HCT116 (cell line): ENCODE results near the gene CLEC4A. TPM values are rescaled to one million over a fixed set of nuclear protein-coding genes. Genes with fewer than 3 reads are reported as not detected.

Experiments
- ATAC-seq: fragments of 200-7000 bp; cut with Tn5 transposase; 2 replicates; pipeline ENCODE4 v1.9.1; 2020; ENCODE audit warnings: mild to moderate bottlenecking, moderate library complexity
- BruUV-seq: library from RNA; stranded (reverse); fragments of 400-500 nt; replicated peaks from 2 replicates; lab custom pipeline; 2021; lab: Mats Ljungman, UMichigan
- CTCF ChIA-PET: fragments of 300-600 bp; sonication (Branson Sonifier 250); formaldehyde crosslinking; loops from one replicate; lab custom pipeline; 2021; ENCODE audit warnings: antibody characterized with exemption; lab: Charles Lee
- POLR2A ChIA-PET: fragments of 300-600, 350-600 bp; sonication (Branson Sonifier 250); formaldehyde crosslinking; loops from one replicate; lab custom pipeline; 2021; ENCODE audit warnings: antibody characterized with exemption; lab: Charles Lee
- RAD21 ChIA-PET, 2 experiments: fragments of 300-600 bp; sonication (Branson Sonifier 250); formaldehyde crosslinking; loops; one replicate each; lab custom pipeline; 2023; ENCODE audit warnings: low total read pairs in 2 of 2; ENCODE audit not compliant: uncharacterized antibody in 2 of 2, unreplicated experiment in 2 of 2, low non-redundant PET in 1 of 2; lab: Charles Lee
- DNase-seq: peaks from one replicate; pipeline ENCODE4 v3.0.0-alpha.2; 2010; ENCODE audit warnings: low read depth, low spot score
- H2AFZ ChIP-seq: fragments of 200-600 bp; shearing (Covaris generic), sonication (generic); 2 replicates; pipeline ENCODE4 v1.6.1; 2017; ENCODE audit warnings: low read depth, mixed run types, mixed read lengths, antibody characterized with exemption, low read length; ENCODE audit not compliant: poor library complexity, severe bottlenecking
- H3K27ac ChIP-seq: 2 replicates; pipeline ENCODE4 v1.5.1; 2012; ENCODE audit warnings: low read depth, low read length
- H3K27me3 ChIP-seq: fragments of 200-600 bp; sonication (generic); 2 replicates; pipeline ENCODE4 v1.6.1; 2016; ENCODE audit warnings: mixed run types, low read length, mixed read lengths; ENCODE audit not compliant: insufficient read depth
- H3K36me3 ChIP-seq, 2 experiments: fragments of 200-500 bp in 1 of 2; fragments of 200-600 bp in 1 of 2; sonication (Bioruptor generic) in 1 of 2; sonication (generic) in 1 of 2; 2 replicates each; pipeline versions ENCODE4 v1.5.1 to v1.6.1; 2014 to 2016; ENCODE audit warnings: low read length in 2 of 2, inconsistent platforms in 1 of 2, mixed read lengths in 1 of 2, mixed run types in 1 of 2; ENCODE audit not compliant: insufficient read depth in 2 of 2, control insufficient read depth in 1 of 2
- H3K4me1 ChIP-seq, 2 experiments: fragments of 200-600 bp in 1 of 2; sonication (generic) in 1 of 2; 2 replicates each; pipeline versions ENCODE4 v1.5.1 to v1.6.1; 2012 to 2017; ENCODE audit warnings: low read length in 2 of 2, inconsistent platforms in 1 of 2, mild to moderate bottlenecking in 1 of 2, mixed read lengths in 1 of 2, mixed run types in 1 of 2, moderate library complexity in 1 of 2; ENCODE audit not compliant: insufficient read depth in 2 of 2, control insufficient read depth in 1 of 2
- H3K4me2 ChIP-seq: fragments of 200-600 bp; sonication (generic); 2 replicates; pipeline ENCODE4 v1.6.1; 2017; ENCODE audit warnings: mixed run types, low read length, mixed read lengths
- H3K4me3 ChIP-seq, 2 experiments: fragments of 200-600 bp in 1 of 2; sonication (generic) in 1 of 2; replicated peaks in 1 of 2; 2 replicates each; pipeline ENCODE4 v1.5.1; 2011 to 2016; ENCODE audit warnings: low read length in 2 of 2, control low read depth in 1 of 2, low read depth in 1 of 2, mild to moderate bottlenecking in 1 of 2, mixed read lengths in 1 of 2, mixed run types in 1 of 2
- H3K79me2 ChIP-seq: fragments of 200-600 bp; sonication (generic); 2 replicates; pipeline ENCODE4 v1.6.1; 2017; ENCODE audit warnings: mild to moderate bottlenecking, mixed run types, low read length, moderate library complexity, mixed read lengths; ENCODE audit not compliant: insufficient read depth
- H3K9ac ChIP-seq: fragments of 200-600 bp; sonication (generic); 2 replicates; pipeline ENCODE4 v1.6.1; 2016; ENCODE audit warnings: low read length, mixed read lengths
- H3K9me2 ChIP-seq: fragments of 200-600 bp; sonication (generic), shearing (Covaris generic); 2 replicates; pipeline ENCODE4 v1.6.1; 2017; ENCODE audit warnings: mixed run types, mild to moderate bottlenecking, moderate library complexity; ENCODE audit not compliant: insufficient read depth
- H3K9me3 ChIP-seq, 2 experiments: fragments of 200-500 bp in 1 of 2; fragments of 200-600 bp in 1 of 2; sonication (Bioruptor generic) in 1 of 2; sonication (generic) in 1 of 2; 2 replicates each; pipeline ENCODE4 v1.6.1; 2014 to 2017; ENCODE audit warnings: low read length in 2 of 2, mixed read lengths in 2 of 2, inconsistent platforms in 1 of 2, low read depth in 1 of 2, mild to moderate bottlenecking in 1 of 2, mixed run types in 1 of 2, moderate library complexity in 1 of 2; ENCODE audit not compliant: control insufficient read depth in 1 of 2, insufficient read depth in 1 of 2
- H4K20me1 ChIP-seq: fragments of 200-600 bp; sonication (generic), shearing (Covaris generic); 2 replicates; pipeline ENCODE4 v1.6.1; 2017; ENCODE audit warnings: mixed run types, mild to moderate bottlenecking, moderate library complexity; ENCODE audit not compliant: insufficient read depth
- CBX3 ChIP-seq: IDR thresholded peaks from 2 replicates; pipeline ENCODE4 v1.6.1; 2012; ENCODE audit warnings: low read depth
- CEBPB ChIP-seq: IDR thresholded peaks from 2 replicates; pipeline ENCODE4 v1.6.1; 2012; ENCODE audit warnings: low read depth
- ELF1 ChIP-seq: IDR thresholded peaks from 2 replicates; pipeline ENCODE4 v1.6.1; 2012; ENCODE audit warnings: low read depth, borderline replicate concordance
- EZH2 ChIP-seq: fragments of 200-600 bp; sonication (generic); IDR thresholded peaks from 2 replicates; pipeline ENCODE4 v1.6.1; 2017; ENCODE audit warnings: antibody characterized with exemption, mixed run types
- EZH2phosphoT487 ChIP-seq: fragments of 200-600 bp; IDR thresholded peaks from 2 replicates; pipeline ENCODE4 v1.6.1; 2018; ENCODE audit warnings: antibody characterized with exemption, borderline replicate concordance
- FOSL1 ChIP-seq: IDR thresholded peaks from 2 replicates; pipeline ENCODE4 v1.6.1; 2012; ENCODE audit warnings: low read depth
- JUND ChIP-seq: IDR thresholded peaks from 2 replicates; pipeline ENCODE4 v1.6.1; 2012
- MAX ChIP-seq: IDR thresholded peaks from 2 replicates; pipeline ENCODE4 v1.6.1; 2012
- POLR2A ChIP-seq: IDR thresholded peaks from 2 replicates; pipeline ENCODE4 v1.7.0; 2011; ENCODE audit warnings: borderline replicate concordance; ENCODE audit not compliant: insufficient read depth, insufficient read length; ENCODE audit errors: extremely low read depth
- POLR2AphosphoS5 ChIP-seq: IDR thresholded peaks from 2 replicates; pipeline ENCODE4 v1.6.1; 2011; ENCODE audit warnings: mild to moderate bottlenecking, low read depth, low read length, moderate library complexity
- RAD21 ChIP-seq: IDR thresholded peaks from 2 replicates; pipeline ENCODE4 v1.6.1; 2012; ENCODE audit warnings: low read depth, mild to moderate bottlenecking
- SIN3A ChIP-seq: IDR thresholded peaks from 2 replicates; pipeline ENCODE4 v1.6.1; 2012; ENCODE audit warnings: low read depth
- SP1 ChIP-seq: IDR thresholded peaks from 2 replicates; pipeline ENCODE4 v1.6.1; 2012; ENCODE audit warnings: low read depth
- SRF ChIP-seq: IDR thresholded peaks from 2 replicates; pipeline ENCODE4 v1.6.1; 2012; ENCODE audit warnings: low read depth
- TCF7L2 ChIP-seq: IDR thresholded peaks from 2 replicates; pipeline ENCODE4 v1.7.0; 2011; ENCODE audit warnings: borderline replicate concordance, inconsistent platforms; ENCODE audit not compliant: insufficient read depth, insufficient read length; ENCODE audit errors: extremely low read depth
- YY1 ChIP-seq: IDR thresholded peaks from 2 replicates; pipeline ENCODE4 v1.6.1; 2011; ENCODE audit warnings: low read length, low read depth, moderate library complexity, mild to moderate bottlenecking; ENCODE audit not compliant: insufficient replicate concordance; ENCODE audit errors: extremely low read depth
- ZNF274 ChIP-seq: fragments of 200-500 bp; sonication (Bioruptor generic); IDR thresholded peaks from 2 replicates; pipeline ENCODE4 v1.6.1; 2014; ENCODE audit warnings: mild to moderate bottlenecking, low read depth, low read length, inconsistent platforms
- intact Hi-C: fragments of 100-400 bp; cut with micrococcal nuclease; formaldehyde crosslinking; loops from 2 replicates; pipeline ENCODE4 v1.10.0; 2022
- total RNA-seq: library from RNA; stranded (reverse); gene quantifications from one replicate; pipeline ENCODE4 v1.2.1, GENCODE V29; 2021; ENCODE audit not compliant: unreplicated experiment
- TF ChIP-seq, protein P1 (sequence below): IDR thresholded peaks from 2 replicates; pipeline ENCODE4 v1.6.1; 2012
- TF ChIP-seq, protein P2 (sequence below): IDR thresholded peaks from 2 replicates; pipeline ENCODE4 v1.6.1; 2011; ENCODE audit warnings: mild to moderate bottlenecking, low read length, moderate library complexity; ENCODE audit not compliant: insufficient replicate concordance; ENCODE audit errors: extremely low read depth

The CLEC4A gene
- total RNA-seq, 1 experiment from 2014 or later: 0.69 TPM

- peaks cover 10 to 15% of the 10 kb centered on the region in 2 experiments; a peak in 2 of 4 replicates for H3K36me3 ChIP-seq
- peaks cover 0 to 6% of the 10 kb centered on the region in 2 experiments; a peak in 1 of 4 replicates for H3K4me1 ChIP-seq
- peaks cover 62% of the 10 kb centered on the region for H3K79me2 ChIP-seq
- no peak overlapping the region for H2AFZ ChIP-seq
- no peaks in the 10 kb centered on the region for H4K20me1 ChIP-seq
- H3K9me2 ChIP-seq: no peaks in the 10 kb centered on the region
- no peak overlapping the region for H3K4me3 ChIP-seq
- no peak overlapping the region for H3K9ac ChIP-seq
- no peak for ATAC-seq
- ChIA-PET POLR2A (interaction anchor here (1.0 kb wide), 1 partner anchor 9 kb away, joined by 3 read pairs; no protein-coding TSS in a partner anchor), CTCF (interaction anchor here (0.6 to 1.3 kb wide), 2 partner anchors 42 to 1622 kb away, joined by 3 read pairs; no protein-coding TSS in a partner anchor), RAD21 (no interaction called here)
- no peaks in the 10 kb centered on the region for H3K9me3 ChIP-seq
- BruUV-seq: no TSS peak
- TF ChIP-seq, protein P1, sequence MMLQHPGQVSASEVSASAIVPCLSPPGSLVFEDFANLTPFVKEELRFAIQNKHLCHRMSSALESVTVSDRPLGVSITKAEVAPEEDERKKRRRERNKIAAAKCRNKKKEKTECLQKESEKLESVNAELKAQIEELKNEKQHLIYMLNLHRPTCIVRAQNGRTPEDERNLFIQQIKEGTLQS: no peak
- TF ChIP-seq CEBPB (no peak), POLR2AphosphoS5 (no peak), SP1 (no peak), EZH2 (no peak), SIN3A (no peak), SRF (no peak), FOSL1 (no peak)
- no peak for DNase-seq
- H3K27ac ChIP-seq: no peak overlapping the region
- H3K27me3 ChIP-seq: no peaks in the 10 kb centered on the region
- H3K4me2 ChIP-seq: no peak overlapping the region
- intact Hi-C loops: loop anchor here (10.0 kb wide), 1 partner anchor 223 kb away; no protein-coding TSS in a partner anchor
These were observed 35.8 kb upstream of the CLEC4A start for GRCh38 chr12:8087666-8088065.

DNA sequence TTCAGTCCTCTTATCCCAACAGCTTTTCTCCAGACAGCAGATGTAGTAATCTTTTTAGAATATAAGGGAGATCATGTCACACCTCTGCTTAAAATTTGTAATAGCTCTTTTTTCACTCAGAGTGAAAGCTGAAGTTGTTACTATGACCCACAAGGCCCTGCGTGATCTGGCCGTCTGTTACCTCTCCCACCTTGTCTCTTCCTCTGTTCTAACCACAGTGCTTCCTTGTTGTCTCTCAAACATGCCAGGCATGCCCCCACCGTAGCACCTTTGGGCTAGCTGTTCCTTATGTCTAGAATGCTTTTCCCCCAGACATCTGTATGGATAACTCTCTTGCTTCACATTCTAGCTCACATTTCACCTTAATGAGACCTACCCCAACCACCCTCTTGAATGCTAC lies 34.8 kb upstream of the CLEC4A start:
- no peaks in the 10 kb centered on the region for H3K9me2 ChIP-seq
- H3K9me3 ChIP-seq: no peaks in the 10 kb centered on the region
- BruUV-seq: no TSS peak
- CTCF ChIA-PET: no interaction called here
- H3K36me3 ChIP-seq: peaks cover 16 to 19% of the 10 kb centered on the region in 2 experiments; a peak in 3 of 4 replicates
- H3K9ac ChIP-seq: no peak overlapping the region
- no peaks in the 10 kb centered on the region for H4K20me1 ChIP-seq
- H3K4me1 ChIP-seq: no peaks in the 10 kb centered on the region
- intact Hi-C loops: loop anchor here (10.0 kb wide), 1 partner anchor 224 kb away; no protein-coding TSS in a partner anchor
- RAD21 ChIA-PET: no interaction called here
- POLR2A ChIA-PET: no interaction called here
- DNase-seq (no peak), ATAC-seq (no peak)
- no peak overlapping the region for H3K4me2 ChIP-seq
- no peaks in the 10 kb centered on the region for H3K27me3 ChIP-seq
- H2AFZ ChIP-seq: no peak overlapping the region
- peaks cover 53% of the 10 kb centered on the region for H3K79me2 ChIP-seq
- H3K4me3 ChIP-seq: no peak overlapping the region
- H3K27ac ChIP-seq: no peak overlapping the region
- no peak for TF ChIP-seq JUND
- TF ChIP-seq RAD21: no peak
- TF ChIP-seq SRF: no peak
- no peak for TF ChIP-seq CEBPB
- no peak for TF ChIP-seq SP1
- TF ChIP-seq MAX: no peak
- TF ChIP-seq TCF7L2: no peak
- TF ChIP-seq, protein P2, sequence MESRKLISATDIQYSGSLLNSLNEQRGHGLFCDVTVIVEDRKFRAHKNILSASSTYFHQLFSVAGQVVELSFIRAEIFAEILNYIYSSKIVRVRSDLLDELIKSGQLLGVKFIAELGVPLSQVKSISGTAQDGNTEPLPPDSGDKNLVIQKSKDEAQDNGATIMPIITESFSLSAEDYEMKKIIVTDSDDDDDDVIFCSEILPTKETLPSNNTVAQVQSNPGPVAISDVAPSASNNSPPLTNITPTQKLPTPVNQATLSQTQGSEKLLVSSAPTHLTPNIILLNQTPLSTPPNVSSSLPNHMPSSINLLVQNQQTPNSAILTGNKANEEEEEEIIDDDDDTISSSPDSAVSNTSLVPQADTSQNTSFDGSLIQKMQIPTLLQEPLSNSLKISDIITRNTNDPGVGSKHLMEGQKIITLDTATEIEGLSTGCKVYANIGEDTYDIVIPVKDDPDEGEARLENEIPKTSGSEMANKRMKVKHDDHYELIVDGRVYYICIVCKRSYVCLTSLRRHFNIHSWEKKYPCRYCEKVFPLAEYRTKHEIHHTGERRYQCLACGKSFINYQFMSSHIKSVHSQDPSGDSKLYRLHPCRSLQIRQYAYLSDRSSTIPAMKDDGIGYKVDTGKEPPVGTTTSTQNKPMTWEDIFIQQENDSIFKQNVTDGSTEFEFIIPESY: no peak
- TF ChIP-seq SIN3A: no peak
- TF ChIP-seq, protein P1: no peak
- no peak for TF ChIP-seq FOSL1
- no peak for TF ChIP-seq ZNF274
- TF ChIP-seq POLR2AphosphoS5: no peak
- no peak for TF ChIP-seq ELF1
- no peak for TF ChIP-seq YY1
- TF ChIP-seq POLR2A: no peak
- TF ChIP-seq EZH2phosphoT487: no peak
- TF ChIP-seq CBX3: no peak
